Activated T-helper 9 cell treated with anti-CD3 and anti-CD28 coated beads, Interleukin-2, amount 50 U/mL, for 16 hours (primary cell): ENCODE measurements around the gene YIF1A.
"Not testable (repeated sequence)": the region's sequence is repeated elsewhere in the genome, so short reads cannot be mapped to it uniquely, and the experiment has no call there.

Experiments
- DNase-seq: peaks from one replicate; pipeline ENCODE4 v3.0.0-alpha.2; 2020; ENCODE audit warnings: low read depth

The YIF1A gene

DNA sequence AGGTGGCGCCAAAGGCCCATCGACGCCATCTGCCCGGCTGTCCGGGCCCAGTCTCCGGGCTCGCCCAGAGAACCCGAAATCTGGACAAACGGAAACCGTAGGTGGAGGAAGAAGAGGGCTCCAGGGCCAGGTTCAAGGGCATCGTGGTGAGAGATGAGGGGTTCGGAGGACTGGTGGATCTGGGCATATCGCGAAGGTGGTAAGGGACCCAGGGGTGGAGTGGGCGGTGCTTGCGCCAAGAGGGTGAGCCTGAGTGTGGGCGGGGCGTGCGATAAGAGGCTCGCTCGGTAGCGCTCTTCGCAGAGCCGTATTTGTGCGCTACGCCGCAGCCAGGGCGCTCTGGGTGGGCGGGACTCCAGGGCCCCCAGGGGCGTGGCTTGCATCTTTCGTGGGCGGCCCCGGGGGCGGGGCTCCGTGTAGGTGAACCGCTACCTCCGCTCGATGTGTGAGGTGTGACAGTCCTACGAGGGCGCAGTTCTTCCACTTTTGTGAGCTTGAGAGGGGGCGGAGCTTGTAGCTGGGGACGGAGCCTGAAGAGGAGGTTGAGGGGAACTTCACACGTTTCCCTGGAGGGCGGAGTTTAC lies 23.1 kb upstream of the YIF1A start:
- peak; percentile 96 for DNase-seq

- DNase-seq = no peak
Observed at GRCh38 chr11:66311470-66311964, 22.6 kb upstream of the YIF1A start.

DNA sequence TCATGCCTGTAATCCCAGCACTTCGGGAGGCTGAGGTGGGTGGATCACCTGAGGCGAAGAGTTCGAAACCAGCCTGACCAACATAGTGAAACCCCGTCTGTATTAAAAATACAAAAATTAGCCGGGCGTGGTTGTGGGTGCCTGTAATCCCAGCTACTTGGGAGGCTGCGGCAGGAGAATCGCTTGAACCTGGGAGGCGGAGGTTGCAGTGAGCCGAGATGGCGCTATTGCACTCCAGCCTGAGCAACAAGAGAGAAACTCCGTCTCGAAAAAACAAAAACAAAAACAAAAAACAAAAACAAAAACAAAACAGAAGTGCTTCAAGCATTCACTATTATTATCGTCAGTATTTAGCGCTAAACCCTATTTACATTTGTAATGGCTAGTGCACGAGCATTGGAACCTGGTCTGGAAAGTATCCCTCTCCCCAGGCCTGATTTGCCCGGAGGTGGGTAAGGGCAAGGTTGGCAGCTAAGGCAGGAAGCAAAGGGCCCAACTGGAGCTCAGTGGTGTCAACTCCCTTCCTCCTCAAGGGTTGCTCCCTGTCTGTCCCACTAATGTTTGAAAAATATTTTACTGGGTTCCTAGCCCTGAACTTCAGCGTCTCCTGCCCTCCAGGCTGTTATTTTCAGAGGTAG lies 22.0 kb upstream of the YIF1A start:
- not testable (repeated sequence) for DNase-seq

GRCh38 chr11:66310324-66310723 lies 21.4 kb upstream of the YIF1A start:
- no peak for DNase-seq

DNA sequence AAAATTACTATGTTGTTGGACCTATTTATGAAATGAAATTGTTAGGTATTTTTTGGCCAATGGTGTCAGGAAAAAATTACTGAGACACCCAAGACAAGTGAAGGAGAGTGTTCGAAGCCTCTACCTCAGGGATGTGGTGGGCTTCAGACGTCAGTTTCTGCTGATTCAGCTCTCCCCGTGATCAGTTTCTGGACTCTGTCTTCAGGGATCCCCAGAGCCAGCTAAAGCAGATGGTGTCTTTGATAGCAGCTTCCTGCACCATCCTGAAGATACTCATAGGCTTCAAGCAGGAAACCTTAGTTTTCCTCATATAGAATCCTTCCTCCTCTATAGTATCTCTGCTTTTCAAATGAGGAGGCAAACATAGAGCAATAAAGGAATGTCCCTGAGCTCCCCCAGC lies 20.5 kb upstream of the YIF1A start:
- no peak for DNase-seq

DNA sequence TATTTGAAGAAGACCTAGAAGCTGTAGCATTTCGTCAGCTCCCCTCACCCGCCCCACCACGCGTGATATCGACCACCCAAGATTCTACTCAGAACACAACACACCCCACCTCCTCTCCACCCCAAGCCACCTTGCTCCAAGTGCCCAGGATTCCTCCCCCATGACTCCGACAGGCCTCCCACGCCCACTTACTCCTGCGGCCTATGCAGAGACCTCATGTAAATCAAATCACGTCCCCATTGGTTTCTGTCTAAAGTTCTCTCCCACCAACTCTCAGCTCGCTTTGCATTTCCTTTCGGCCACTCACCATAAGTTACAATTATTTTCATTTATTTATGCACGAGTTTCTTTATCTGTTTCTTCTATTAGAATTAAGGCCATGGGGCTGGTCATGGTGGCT lies 13.7 kb upstream of the YIF1A start:
- DNase-seq = no peak

DNA sequence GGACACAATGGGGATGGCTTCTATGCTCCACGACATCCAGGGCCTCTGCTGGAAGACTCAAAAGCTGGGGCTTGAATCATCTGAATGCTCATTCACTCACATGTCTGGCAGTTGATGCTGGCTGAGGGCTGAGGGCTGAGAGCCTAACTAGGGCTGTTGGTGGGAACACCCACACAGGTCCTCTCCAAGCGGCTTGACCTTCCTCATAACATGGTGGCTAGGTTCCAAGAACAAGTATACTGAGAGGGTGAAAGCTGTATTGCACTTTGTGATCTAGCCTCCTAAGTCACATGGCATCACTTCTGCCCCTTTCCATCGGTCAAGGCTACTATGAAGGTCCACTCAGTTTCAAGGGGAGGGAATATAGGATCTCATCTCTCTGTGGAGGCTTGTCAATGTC lies 10.2 kb upstream of the YIF1A start:
- DNase-seq = no peak

- DNase-seq = no peak
Observed at GRCh38 chr11:66297610-66298009, 8.7 kb upstream of the YIF1A start.

- no peak for DNase-seq
Observed at GRCh38 chr11:66294626-66295620, 6.0 kb upstream of the YIF1A start.

DNA sequence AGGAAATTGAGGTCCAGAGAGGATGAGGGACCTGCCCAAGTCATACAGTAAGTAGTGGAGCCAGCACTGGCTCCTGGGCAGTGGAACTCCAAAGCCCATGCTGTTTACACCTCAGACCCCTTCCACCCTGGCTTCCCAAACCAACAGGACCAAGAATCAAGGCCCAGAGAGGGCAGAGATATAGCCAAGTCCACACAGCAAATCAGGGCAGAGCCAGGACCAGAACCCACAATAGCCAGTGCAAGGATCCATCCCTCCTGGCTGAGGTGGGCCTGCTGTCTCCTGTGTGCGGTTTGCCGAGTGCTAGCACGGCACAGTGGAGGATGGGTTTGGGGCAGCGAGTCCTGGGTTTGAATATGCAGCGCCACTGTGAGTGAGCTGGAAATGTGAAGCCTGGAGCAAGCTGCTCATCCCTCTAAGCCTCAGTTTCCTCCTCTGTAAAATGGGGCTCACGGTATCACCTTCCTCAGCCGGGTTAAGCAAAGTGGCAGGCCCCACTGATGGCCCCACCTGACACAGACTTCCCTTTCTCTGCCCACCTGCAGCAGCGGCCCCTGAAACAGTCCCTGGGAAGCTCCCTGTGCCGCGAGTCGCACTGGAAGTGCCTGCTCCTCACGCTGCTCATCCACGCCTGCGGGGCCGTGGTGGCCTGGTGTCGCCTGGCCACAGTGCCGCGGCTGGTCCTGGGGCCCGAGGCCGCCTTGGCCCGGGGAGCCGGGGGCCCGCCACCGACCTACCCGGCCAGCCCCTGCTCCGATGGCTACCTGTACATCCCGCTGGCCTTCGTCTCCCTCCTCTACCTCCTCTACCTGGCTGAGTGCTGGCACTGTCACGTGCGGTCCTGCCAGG lies 5.1 kb upstream of the YIF1A start:
- DNase-seq = no peak

DNA sequence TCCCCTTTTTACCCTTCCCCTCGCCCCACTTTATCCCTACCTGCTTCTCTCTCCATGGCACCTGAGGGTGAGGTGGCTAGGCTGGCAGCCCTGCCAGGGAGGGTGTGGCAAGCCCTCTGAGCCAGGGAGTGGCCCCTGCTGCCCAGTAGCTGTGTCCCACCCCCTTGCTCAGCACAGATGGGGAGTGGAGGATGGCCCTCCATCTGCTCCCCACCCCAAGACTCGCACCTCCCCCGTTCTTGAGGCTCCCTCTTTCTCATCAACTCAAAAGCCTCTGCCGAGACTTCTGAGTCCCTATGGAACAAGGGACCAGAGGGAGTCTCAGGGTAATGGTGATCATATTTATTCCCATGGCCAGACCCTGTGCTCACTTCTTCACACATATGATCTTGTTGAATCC lies 4.4 kb upstream of the YIF1A start:
- DNase-seq = no peak

DNA sequence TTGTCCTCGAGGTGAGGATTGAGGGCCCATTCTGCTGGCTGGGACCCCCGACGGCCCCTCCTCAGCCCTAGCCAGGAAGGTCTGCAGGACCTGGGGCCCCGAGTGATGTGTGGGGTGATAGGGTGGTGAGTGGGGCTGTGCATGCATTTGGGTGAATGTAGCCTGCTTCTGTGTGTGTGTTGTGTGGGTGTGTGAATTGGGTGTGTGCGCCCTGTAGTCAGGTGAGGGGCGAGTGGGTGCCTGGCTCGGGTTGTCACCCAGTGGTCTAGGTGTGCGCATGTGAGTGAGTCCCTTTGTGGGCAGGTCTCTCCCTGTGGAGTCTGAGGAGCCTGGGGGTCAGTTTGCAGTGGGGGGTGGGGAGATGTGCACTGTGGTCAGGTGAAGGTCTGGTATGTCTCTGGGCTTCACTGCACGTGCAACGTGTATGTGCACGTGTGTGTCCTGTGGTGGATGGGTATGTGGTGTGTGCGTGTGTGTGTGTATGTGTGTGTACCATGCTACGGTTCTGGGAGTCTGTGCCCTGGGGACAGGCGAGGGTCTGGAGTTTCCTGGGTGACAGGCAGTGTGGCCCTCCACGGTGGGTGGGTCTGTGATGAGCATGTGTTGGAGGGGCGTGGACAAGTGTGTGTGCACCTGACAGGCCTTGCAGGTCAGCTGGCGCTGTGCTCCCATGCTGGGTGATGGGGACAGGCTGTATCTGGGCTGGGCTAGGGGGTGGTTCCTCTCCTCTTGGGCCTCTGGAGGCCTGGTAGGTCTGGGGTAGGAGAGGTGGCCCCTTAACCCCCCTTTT lies 3.8 kb upstream of the YIF1A start:
- no peak for DNase-seq

GRCh38 chr11:66291706-66292542 lies 3.0 kb upstream of the YIF1A start, which contains the start of gene TMEM151A:
TMEM151A (plus strand) TSS chr11:66291894; CDS start chr11:66292014, 120 bp downstream.
- DNase-seq = no peak

- no peak for DNase-seq
Observed at GRCh38 chr11:66291303-66291705, 2.4 kb upstream of the YIF1A start.

DNA sequence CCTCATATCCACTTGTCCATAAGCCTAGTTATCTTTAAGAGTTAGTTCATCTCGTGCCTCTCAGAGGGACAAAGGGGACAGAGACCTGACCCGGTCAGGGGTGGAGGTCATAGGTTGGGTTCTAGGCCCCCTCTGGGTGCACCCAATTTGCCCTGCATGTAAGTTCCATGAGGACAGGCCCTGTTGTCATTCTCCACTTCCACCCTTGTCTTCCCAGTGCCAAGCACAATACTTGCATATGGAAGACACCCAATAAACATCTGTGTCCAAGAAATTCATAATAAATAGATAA lies 1.3 kb upstream of the YIF1A start:
- DNase-seq = no peak

DNA sequence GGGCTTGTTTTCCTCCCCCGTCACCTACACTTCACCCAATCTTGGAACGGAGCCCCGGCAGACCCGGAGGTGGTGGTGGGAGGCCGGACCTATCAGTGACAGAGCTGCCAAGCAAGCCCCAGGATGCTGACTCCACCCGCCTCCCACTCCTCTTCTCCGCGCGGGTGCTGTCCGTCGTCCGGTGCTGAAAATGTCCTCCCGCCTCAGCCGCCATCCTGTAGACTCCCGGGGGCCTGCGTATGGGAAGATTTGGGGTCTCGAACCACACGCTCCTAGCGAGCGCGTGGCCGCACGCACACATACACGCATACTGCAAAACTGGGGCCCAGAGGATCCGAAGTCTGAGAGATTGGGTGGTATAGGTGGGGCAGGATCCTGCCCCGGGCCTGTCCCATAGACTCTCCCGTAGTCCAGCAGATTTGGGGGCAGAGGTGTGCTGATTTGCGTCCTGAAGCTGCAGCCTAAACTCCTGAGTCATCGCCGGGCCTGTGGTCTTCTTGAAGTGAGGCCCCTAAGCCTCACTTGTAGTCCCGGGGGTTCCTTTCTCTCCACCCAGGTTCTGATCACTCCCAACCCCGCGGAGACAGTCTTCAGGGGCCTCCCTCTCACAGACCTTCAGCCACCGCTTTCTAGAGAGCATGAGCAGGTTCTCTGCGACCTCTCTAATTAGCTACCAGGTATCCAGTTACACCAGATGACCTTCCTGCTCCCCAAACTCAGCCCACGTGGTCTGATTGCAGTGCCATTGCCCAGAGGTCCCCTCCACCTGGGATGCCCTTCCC lies 796 bp upstream of the YIF1A start:
- DNase-seq = peak; percentile 72

- DNase-seq = no peak
Observed at GRCh38 chr11:66287889-66288670, 863 bp downstream of the YIF1A start.

DNA sequence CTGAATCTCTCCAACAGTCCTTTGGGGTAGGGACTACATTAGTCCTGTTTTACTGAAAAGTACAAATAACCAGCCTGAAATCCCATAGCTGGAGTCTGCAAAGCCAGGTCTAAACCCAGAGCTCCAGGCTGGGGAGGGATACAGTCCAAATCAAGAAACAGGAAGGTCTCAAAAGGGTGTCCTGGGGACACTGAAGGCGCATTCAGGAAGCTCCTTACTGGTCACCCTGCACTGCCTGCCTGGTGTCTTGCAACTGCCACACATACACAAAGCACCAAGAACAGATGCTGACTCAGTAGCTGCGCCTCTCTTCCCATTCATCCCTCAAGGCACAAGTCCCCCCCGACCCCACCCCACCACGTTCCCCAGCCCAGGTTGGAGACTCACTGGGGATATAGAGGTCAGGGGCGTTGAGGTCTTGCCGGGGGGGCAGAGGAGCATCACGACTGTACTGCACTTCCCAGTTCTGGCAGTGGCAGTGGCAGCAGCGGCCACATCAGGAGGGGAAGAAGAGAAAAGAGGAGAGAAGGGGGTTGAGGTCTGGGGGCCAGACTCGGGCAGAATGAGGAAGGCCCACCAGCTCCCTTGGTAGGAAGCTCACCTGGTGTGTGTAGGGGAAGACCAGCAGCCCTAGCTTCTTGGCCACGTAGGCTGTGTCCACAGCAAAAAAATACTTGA lies 1.6 kb downstream of the YIF1A start:
- DNase-seq = no peak
